ENCODE measurements around the gene METRN. TPM values are rescaled to one million over a fixed set of nuclear protein-coding genes. Genes with fewer than 3 reads are reported as not detected.
"Not testable (repeated sequence)": the region's sequence is repeated elsewhere in the genome, so short reads cannot be mapped to it uniquely, and the experiment has no call there.

Gene METRN
- polyA plus RNA-seq, 1 donor: 6.3 TPM

GRCh38 chr16:689175-689897 is 25.6 kb upstream of the METRN start:
- DNase-seq: no peak

GRCh38 chr16:691242-691641 is 23.7 kb upstream of the METRN start:
- not testable (repeated sequence) for DNase-seq

- DNase-seq: no peak
Observed at GRCh38 chr16:692356-693108, 22.4 kb upstream of the METRN start.

- no peak for DNase-seq
Observed at GRCh38 chr16:693364-693763, 21.6 kb upstream of the METRN start.

- DNase-seq: no peak
Observed at GRCh38 chr16:693766-694165, 21.2 kb upstream of the METRN start.

- DNase-seq: no peak
Observed at GRCh38 chr16:694187-694862, 20.6 kb upstream of the METRN start.

GRCh38 chr16:694863-695354 is 20.0 kb upstream of the METRN start:
- DNase-seq: no peak

- no peak for DNase-seq
Observed at GRCh38 chr16:695355-696089, 19.4 kb upstream of the METRN start.

- no peak for DNase-seq
Observed at GRCh38 chr16:698911-699671, 15.8 kb upstream of the METRN start.

- peak; percentile 49 for DNase-seq
Observed at GRCh38 chr16:700684-701584, 14.0 kb upstream of the METRN start.

GRCh38 chr16:702341-702740 is 12.6 kb upstream of the METRN start:
- DNase-seq: no peak

GRCh38 chr16:703406-703805 is 11.5 kb upstream of the METRN start:
- DNase-seq: no peak

GRCh38 chr16:704047-704446 is 10.9 kb upstream of the METRN start:
- DNase-seq: no peak

GRCh38 chr16:704552-705380 is 10.2 kb upstream of the METRN start:
- no peak for DNase-seq

- no peak for DNase-seq
Observed at GRCh38 chr16:705431-706188, 9.3 kb upstream of the METRN start, which contains the start of gene FBXL16. Gene FBXL16, minus strand, starts transcription at chr16:705801. Its CDS starts 8,396 bp downstream, at chr16:697405.

- DNase-seq: no peak
Observed at GRCh38 chr16:706189-707061, 8.5 kb upstream of the METRN start.

GRCh38 chr16:707062-707538 is 7.8 kb upstream of the METRN start:
- no peak for DNase-seq

All from left kidney (tissue), 2 donors.